ENCODE data around the gene NHSL2. TPM values are rescaled to one million over a fixed set of nuclear protein-coding genes. Genes with fewer than 3 reads are reported as not detected.
A peak's percentile ranks its signal among the peaks of the same experiment; 100 is the strongest.

Gene NHSL2
- total RNA-seq, 2 donors from 2014 or later: 0.26 to 0.69 TPM

GRCh38 chrX:71974916-71975315, 64.3 kb downstream of the NHSL2 start:
- H3K4me1 Mint-ChIP-seq (ENCODE audit: low read depth): no peaks in the 10 kb centered on the region
- DNase-seq (no peak), ATAC-seq (replicated peaks in 1 of 2) (no peak)
- no peak overlapping the region for H3K27ac Mint-ChIP-seq
- no peaks in the 10 kb centered on the region for H3K36me3 Mint-ChIP-seq (ENCODE audit: insufficient read depth in 2 of 2)
- H3K4me3 Mint-ChIP-seq: no peak overlapping the region
- H3K27me3 Mint-ChIP-seq (ENCODE audit: low read depth): peaks cover 52% of the 10 kb centered on the region
- H3K9me3 Mint-ChIP-seq: no peaks in the 10 kb centered on the region

GRCh38 chrX:71976753-71977152, 66.1 kb downstream of the NHSL2 start:
- ATAC-seq (replicated peaks in 1 of 2) (no peak), DNase-seq (no peak)
- Mint-ChIP-seq H3K9me3 (peaks cover 0 to 2% of the 10 kb centered on the region in 2 donors), H3K36me3 (ENCODE audit: insufficient read depth in 2 of 2) (no peaks in the 10 kb centered on the region), H3K27ac (no peak overlapping the region), H3K27me3 (ENCODE audit: low read depth) (peaks cover 55% of the 10 kb centered on the region), H3K4me1 (ENCODE audit: low read depth) (no peaks in the 10 kb centered on the region), H3K4me3 (no peak overlapping the region)

- DNase-seq (no peak), ATAC-seq (replicated peaks in 1 of 2) (no peak)
- Mint-ChIP-seq H3K27me3 (ENCODE audit: low read depth) (peaks cover 54% of the 10 kb centered on the region), H3K4me1 (ENCODE audit: low read depth) (no peaks in the 10 kb centered on the region), H3K36me3 (ENCODE audit: insufficient read depth in 2 of 2) (no peaks in the 10 kb centered on the region), H3K4me3 (no peak overlapping the region), H3K9me3 (peaks cover 0 to 2% of the 10 kb centered on the region in 2 donors), H3K27ac (no peak overlapping the region)
Measured at GRCh38 chrX:71978164-71978563, 67.5 kb downstream of the NHSL2 start.

- ATAC-seq (replicated peaks in 1 of 2): no peak
- H3K27ac Mint-ChIP-seq: no peak overlapping the region
- no peaks in the 10 kb centered on the region for H3K4me1 Mint-ChIP-seq (ENCODE audit: low read depth)
- DNase-seq: no peak
- peaks cover 0 to 2% of the 10 kb centered on the region in 2 donors for H3K36me3 Mint-ChIP-seq (ENCODE audit: insufficient read depth in 2 of 2)
- peaks cover 0 to 2% of the 10 kb centered on the region in 2 donors for H3K9me3 Mint-ChIP-seq
- H3K4me3 Mint-ChIP-seq: no peak overlapping the region
- peaks cover 28% of the 10 kb centered on the region for H3K27me3 Mint-ChIP-seq (ENCODE audit: low read depth)
Measured at GRCh38 chrX:71989768-71990426, 79.3 kb downstream of the NHSL2 start.

- H3K4me1 Mint-ChIP-seq (ENCODE audit: low read depth): no peaks in the 10 kb centered on the region
- H3K36me3 Mint-ChIP-seq (ENCODE audit: insufficient read depth in 2 of 2): peaks cover 0 to 2% of the 10 kb centered on the region in 2 donors
- peaks cover 34% of the 10 kb centered on the region for H3K27me3 Mint-ChIP-seq (ENCODE audit: low read depth)
- DNase-seq (no peak), ATAC-seq (replicated peaks in 1 of 2) (no peak)
- H3K9me3 Mint-ChIP-seq: peaks cover 0 to 2% of the 10 kb centered on the region in 2 donors
- H3K27ac Mint-ChIP-seq: no peak overlapping the region
- H3K4me3 Mint-ChIP-seq: no peak overlapping the region
Measured at GRCh38 chrX:71990518-71990917, 79.9 kb downstream of the NHSL2 start.

GRCh38 chrX:71991164-71991563, 80.5 kb downstream of the NHSL2 start:
- Mint-ChIP-seq H3K27me3 (ENCODE audit: low read depth) (peaks cover 40% of the 10 kb centered on the region), H3K9me3 (peaks cover 0 to 2% of the 10 kb centered on the region in 2 donors), H3K27ac (no peak overlapping the region), H3K4me1 (ENCODE audit: low read depth) (no peaks in the 10 kb centered on the region), H3K4me3 (no peak overlapping the region), H3K36me3 (ENCODE audit: insufficient read depth in 2 of 2) (peaks cover 0 to 2% of the 10 kb centered on the region in 2 donors)
- DNase-seq (no peak), ATAC-seq (replicated peaks in 1 of 2) (no peak)

GRCh38 chrX:71992711-71993110, 82.1 kb downstream of the NHSL2 start:
- H3K27ac Mint-ChIP-seq: peak overlapping the region; percentile 54
- H3K9me3 Mint-ChIP-seq: peaks cover 0 to 2% of the 10 kb centered on the region in 2 donors
- peak; percentile 95 to 99 for ATAC-seq (replicated peaks in 1 of 2)
- H3K4me1 Mint-ChIP-seq (ENCODE audit: low read depth): no peaks in the 10 kb centered on the region
- peaks cover 30% of the 10 kb centered on the region for H3K27me3 Mint-ChIP-seq (ENCODE audit: low read depth)
- peak overlapping the region in 1 of 2 donors; percentile 25 for H3K4me3 Mint-ChIP-seq
- peak; percentile 43 to 45 for DNase-seq
- no peaks in the 10 kb centered on the region for H3K36me3 Mint-ChIP-seq (ENCODE audit: insufficient read depth in 2 of 2)

GRCh38 chrX:71993371-71993770, 82.7 kb downstream of the NHSL2 start:
- ATAC-seq (replicated peaks in 1 of 2): no peak
- Mint-ChIP-seq H3K27ac (no peak overlapping the region), H3K4me3 (no peak overlapping the region), H3K27me3 (ENCODE audit: low read depth) (peaks cover 25% of the 10 kb centered on the region), H3K4me1 (ENCODE audit: low read depth) (no peaks in the 10 kb centered on the region), H3K9me3 (no peaks in the 10 kb centered on the region), H3K36me3 (ENCODE audit: insufficient read depth in 2 of 2) (no peaks in the 10 kb centered on the region)
- DNase-seq: no peak

- Mint-ChIP-seq H3K4me1 (ENCODE audit: low read depth) (no peaks in the 10 kb centered on the region), H3K36me3 (ENCODE audit: insufficient read depth in 2 of 2) (no peaks in the 10 kb centered on the region), H3K4me3 (no peak overlapping the region), H3K27me3 (ENCODE audit: low read depth) (peaks cover 34% of the 10 kb centered on the region), H3K9me3 (no peaks in the 10 kb centered on the region), H3K27ac (no peak overlapping the region)
- ATAC-seq (replicated peaks in 1 of 2) (no peak), DNase-seq (no peak)
Measured at GRCh38 chrX:71994601-71995000, 84.0 kb downstream of the NHSL2 start.

- no peaks in the 10 kb centered on the region for H3K9me3 Mint-ChIP-seq
- DNase-seq (no peak), ATAC-seq (replicated peaks in 1 of 2) (no peak)
- H3K27ac Mint-ChIP-seq: no peak overlapping the region
- no peak overlapping the region for H3K4me3 Mint-ChIP-seq
- H3K36me3 Mint-ChIP-seq (ENCODE audit: insufficient read depth in 2 of 2): no peaks in the 10 kb centered on the region
- no peaks in the 10 kb centered on the region for H3K4me1 Mint-ChIP-seq (ENCODE audit: low read depth)
- peaks cover 34% of the 10 kb centered on the region for H3K27me3 Mint-ChIP-seq (ENCODE audit: low read depth)
Measured at GRCh38 chrX:71995122-71995521, 84.5 kb downstream of the NHSL2 start.

- DNase-seq: no peak
- no peaks in the 10 kb centered on the region for H3K36me3 Mint-ChIP-seq (ENCODE audit: insufficient read depth in 2 of 2)
- no peaks in the 10 kb centered on the region for H3K4me1 Mint-ChIP-seq (ENCODE audit: low read depth)
- H3K27ac Mint-ChIP-seq: no peak overlapping the region
- no peaks in the 10 kb centered on the region for H3K9me3 Mint-ChIP-seq
- ATAC-seq (replicated peaks in 1 of 2): no peak
- peaks cover 43% of the 10 kb centered on the region for H3K27me3 Mint-ChIP-seq (ENCODE audit: low read depth)
- no peak overlapping the region for H3K4me3 Mint-ChIP-seq
Measured at GRCh38 chrX:71996136-71996535, 85.5 kb downstream of the NHSL2 start.

- ATAC-seq (replicated peaks in 1 of 2) (no peak), DNase-seq (no peak)
- Mint-ChIP-seq H3K27me3 (ENCODE audit: low read depth) (peaks cover 50% of the 10 kb centered on the region), H3K4me1 (ENCODE audit: low read depth) (no peaks in the 10 kb centered on the region), H3K4me3 (no peak overlapping the region), H3K36me3 (ENCODE audit: insufficient read depth in 2 of 2) (no peaks in the 10 kb centered on the region), H3K9me3 (no peaks in the 10 kb centered on the region), H3K27ac (no peak overlapping the region)
Measured at GRCh38 chrX:71996826-71997225, 86.2 kb downstream of the NHSL2 start.

GRCh38 chrX:71997320-71997719, 86.7 kb downstream of the NHSL2 start:
- ATAC-seq (replicated peaks in 1 of 2): no peak
- H3K36me3 Mint-ChIP-seq (ENCODE audit: insufficient read depth in 2 of 2): no peaks in the 10 kb centered on the region

More at GRCh38 chrX:71997320-71997719, 86.7 kb downstream of the NHSL2 start:
- no peak overlapping the region for H3K4me3 Mint-ChIP-seq
- H3K9me3 Mint-ChIP-seq: no peaks in the 10 kb centered on the region
- H3K27ac Mint-ChIP-seq: no peak overlapping the region
- DNase-seq: no peak
- H3K4me1 Mint-ChIP-seq (ENCODE audit: low read depth): no peaks in the 10 kb centered on the region
- H3K27me3 Mint-ChIP-seq (ENCODE audit: low read depth): peaks cover 51% of the 10 kb centered on the region

All from activated T-cell treated with anti-CD3 and anti-CD28 coated beads, Interleukin-2, amount 50 U/mL, for 72 hours (primary cell).